ENCODE measurements around the gene HIGD2A. TPM values are rescaled to one million over a fixed set of nuclear protein-coding genes. Genes with fewer than 3 reads are reported as not detected.
A peak's percentile ranks its signal among the peaks of the same experiment; 100 is the strongest.

HIGD2A gene
- total RNA-seq, 1 experiment from 2014 or later = 133 TPM

DNA sequence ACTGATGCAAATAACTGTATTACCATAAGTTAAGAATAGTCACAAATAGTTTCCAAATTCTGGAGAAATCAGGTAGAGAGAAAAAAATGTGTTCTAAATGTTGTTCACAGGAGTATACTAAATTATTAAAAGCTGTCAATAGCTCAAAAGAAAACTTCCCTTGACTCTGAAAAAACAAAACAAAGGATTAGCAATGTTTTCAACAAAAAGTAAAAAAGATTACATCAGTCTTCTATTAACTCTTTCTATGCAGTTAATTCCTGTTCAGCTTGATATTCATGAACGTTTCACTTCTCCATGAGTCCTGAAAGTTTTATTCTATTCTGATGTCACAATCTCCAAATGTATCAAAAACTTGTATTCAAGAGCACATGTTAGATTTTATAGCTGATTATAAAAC is 37.2 kb downstream of the HIGD2A start:
- no peak for DNase-seq
- intact Hi-C loops (cut with micrococcal nuclease; ENCODE audit: unreplicated experiment) = no loop called here
- Histone ChIP-seq H3K4me2 (peak overlapping the region; percentile 42), H3F3A (ENCODE audit: insufficient read depth, low read depth) (peaks cover 35% of the 10 kb centered on the region), H3K4me1 (replicated peaks; ENCODE audit: insufficient read depth) (peaks cover 59% of the 10 kb centered on the region), H3K27me3 (ENCODE audit: insufficient read depth, low read depth) (no peaks in the 10 kb centered on the region), H3K9me2 (ENCODE audit: insufficient read depth) (no peaks in the 10 kb centered on the region), H2AFZ (no peak overlapping the region), H3K9me3 (ENCODE audit: insufficient read depth, low read depth) (peaks cover 22% of the 10 kb centered on the region), H3K27ac (peak overlapping the region; percentile 92), H4K20me1 (ENCODE audit: insufficient read depth) (no peaks in the 10 kb centered on the region), H3K79me2 (ENCODE audit: low read depth) (no peaks in the 10 kb centered on the region), H3K36me3 (ENCODE audit: low read depth) (no peaks in the 10 kb centered on the region), H3K4me3 (no peak overlapping the region)
- POLR2A ChIA-PET (ENCODE audit: unreplicated experiment) = no interaction called here
- TF ChIP-seq, protein P1, sequence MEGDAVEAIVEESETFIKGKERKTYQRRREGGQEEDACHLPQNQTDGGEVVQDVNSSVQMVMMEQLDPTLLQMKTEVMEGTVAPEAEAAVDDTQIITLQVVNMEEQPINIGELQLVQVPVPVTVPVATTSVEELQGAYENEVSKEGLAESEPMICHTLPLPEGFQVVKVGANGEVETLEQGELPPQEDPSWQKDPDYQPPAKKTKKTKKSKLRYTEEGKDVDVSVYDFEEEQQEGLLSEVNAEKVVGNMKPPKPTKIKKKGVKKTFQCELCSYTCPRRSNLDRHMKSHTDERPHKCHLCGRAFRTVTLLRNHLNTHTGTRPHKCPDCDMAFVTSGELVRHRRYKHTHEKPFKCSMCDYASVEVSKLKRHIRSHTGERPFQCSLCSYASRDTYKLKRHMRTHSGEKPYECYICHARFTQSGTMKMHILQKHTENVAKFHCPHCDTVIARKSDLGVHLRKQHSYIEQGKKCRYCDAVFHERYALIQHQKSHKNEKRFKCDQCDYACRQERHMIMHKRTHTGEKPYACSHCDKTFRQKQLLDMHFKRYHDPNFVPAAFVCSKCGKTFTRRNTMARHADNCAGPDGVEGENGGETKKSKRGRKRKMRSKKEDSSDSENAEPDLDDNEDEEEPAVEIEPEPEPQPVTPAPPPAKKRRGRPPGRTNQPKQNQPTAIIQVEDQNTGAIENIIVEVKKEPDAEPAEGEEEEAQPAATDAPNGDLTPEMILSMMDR (conservative IDR thresholded peaks at IDR 0.05) = no peak
- CTCF ChIA-PET = no interaction called here
- BruUV-seq (replicated peaks) = no TSS peak

DNA sequence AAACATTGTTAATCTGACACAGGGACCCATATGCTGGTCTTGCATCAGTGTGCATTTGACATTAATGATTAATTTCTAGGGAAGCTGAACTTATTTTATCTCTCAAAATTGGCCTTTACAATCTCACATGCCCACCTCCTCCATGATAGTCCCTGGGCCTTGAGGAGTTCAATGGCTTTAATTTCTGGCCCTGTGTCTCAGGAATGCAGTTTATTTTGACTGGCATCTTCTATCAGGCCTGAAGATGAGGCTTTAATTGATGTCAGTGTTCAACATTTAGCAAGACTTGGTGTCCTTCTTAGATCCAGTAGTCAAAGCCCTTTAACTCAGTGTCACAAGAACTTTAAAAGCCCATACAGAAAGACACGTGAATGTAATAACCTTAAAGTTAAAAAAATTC is 38.3 kb downstream of the HIGD2A start:
- no peak for DNase-seq
- ChIA-PET POLR2A (ENCODE audit: unreplicated experiment) (no interaction called here), CTCF (no interaction called here)
- intact Hi-C loops (cut with micrococcal nuclease; ENCODE audit: unreplicated experiment) = no loop called here
- H3K27me3 ChIP-seq (ENCODE audit: insufficient read depth, low read depth) = no peaks in the 10 kb centered on the region
- 0 out of 2 replicates have a peak overlapping the region, but pooled peaks have one; percentile 72 for H3K27ac ChIP-seq
- H3K79me2 ChIP-seq (ENCODE audit: low read depth) = no peaks in the 10 kb centered on the region
- no peaks in the 10 kb centered on the region for H3K9me2 ChIP-seq (ENCODE audit: insufficient read depth)
- no peak overlapping the region for H3K4me3 ChIP-seq
- H3K9me3 ChIP-seq (ENCODE audit: insufficient read depth, low read depth) = peaks cover 14% of the 10 kb centered on the region
- H2AFZ ChIP-seq = no peak overlapping the region
- H3K4me2 ChIP-seq = no peak overlapping the region
- H3K36me3 ChIP-seq (ENCODE audit: low read depth) = no peaks in the 10 kb centered on the region
- H3K4me1 ChIP-seq (replicated peaks; ENCODE audit: insufficient read depth) = peaks cover 53% of the 10 kb centered on the region
- H3F3A ChIP-seq (ENCODE audit: insufficient read depth, low read depth) = peaks cover 34% of the 10 kb centered on the region
- TF ChIP-seq, protein P1 (conservative IDR thresholded peaks at IDR 0.05) = no peak
- TF ChIP-seq EZH2 (IDR thresholded peaks at IDR 0.05; ENCODE audit: low read depth) = no peak
- H4K20me1 ChIP-seq (ENCODE audit: insufficient read depth) = no peaks in the 10 kb centered on the region
- BruUV-seq (replicated peaks) = no TSS peak

DNA sequence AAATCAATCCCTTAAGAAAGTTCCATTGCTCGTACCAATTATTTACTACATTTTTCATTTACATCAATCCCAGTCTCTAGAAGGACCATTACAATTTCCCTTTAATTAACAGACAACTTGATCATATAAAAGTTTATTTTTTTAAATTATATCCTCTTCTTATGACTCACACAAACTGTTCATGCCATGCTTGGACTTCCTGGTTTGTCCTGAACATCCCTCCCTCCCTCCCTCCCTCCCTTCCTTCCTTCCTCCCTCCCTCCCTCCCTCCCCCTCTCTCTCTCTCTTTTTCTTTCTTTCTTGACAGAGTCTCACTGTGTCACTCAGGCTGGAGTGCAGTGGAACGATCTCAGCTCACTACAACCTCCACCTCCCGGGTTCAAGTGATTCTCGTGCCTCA is 39.4 kb downstream of the HIGD2A start:
- Histone ChIP-seq H3F3A (ENCODE audit: insufficient read depth, low read depth) (peaks cover 34% of the 10 kb centered on the region), H3K27me3 (ENCODE audit: insufficient read depth, low read depth) (no peaks in the 10 kb centered on the region), H3K9me3 (ENCODE audit: insufficient read depth, low read depth) (peaks cover 10% of the 10 kb centered on the region), H3K36me3 (ENCODE audit: low read depth) (no peaks in the 10 kb centered on the region), H3K4me1 (replicated peaks; ENCODE audit: insufficient read depth) (peaks cover 53% of the 10 kb centered on the region), H4K20me1 (ENCODE audit: insufficient read depth) (no peaks in the 10 kb centered on the region), H3K4me3 (no peak overlapping the region), H2AFZ (peak overlapping the region; percentile 67; the same call in 1 of the 2 replicates), H3K9me2 (ENCODE audit: insufficient read depth) (no peaks in the 10 kb centered on the region), H3K27ac (peak overlapping the region; percentile 72), H3K79me2 (ENCODE audit: low read depth) (no peaks in the 10 kb centered on the region), H3K4me2 (peak overlapping the region; percentile 40)
- no TSS peak for BruUV-seq (replicated peaks)
- CTCF ChIA-PET = interaction anchor here (0.7 kb wide), 1 partner anchor 20 kb away, joined by 3 read pairs; no protein-coding TSS in a partner anchor
- intact Hi-C loops (cut with micrococcal nuclease; ENCODE audit: unreplicated experiment) = no loop called here
- TF ChIP-seq, protein P1 (conservative IDR thresholded peaks at IDR 0.05) = no peak
- no peak for TF ChIP-seq EZH2 (IDR thresholded peaks at IDR 0.05; ENCODE audit: low read depth)
- POLR2A ChIA-PET (ENCODE audit: unreplicated experiment) = no interaction called here
- peak in 1 of 2 experiments; percentile 64 for DNase-seq
